Measurements from ENCODE around the gene ADAM15.

Gene ADAM15

DNA sequence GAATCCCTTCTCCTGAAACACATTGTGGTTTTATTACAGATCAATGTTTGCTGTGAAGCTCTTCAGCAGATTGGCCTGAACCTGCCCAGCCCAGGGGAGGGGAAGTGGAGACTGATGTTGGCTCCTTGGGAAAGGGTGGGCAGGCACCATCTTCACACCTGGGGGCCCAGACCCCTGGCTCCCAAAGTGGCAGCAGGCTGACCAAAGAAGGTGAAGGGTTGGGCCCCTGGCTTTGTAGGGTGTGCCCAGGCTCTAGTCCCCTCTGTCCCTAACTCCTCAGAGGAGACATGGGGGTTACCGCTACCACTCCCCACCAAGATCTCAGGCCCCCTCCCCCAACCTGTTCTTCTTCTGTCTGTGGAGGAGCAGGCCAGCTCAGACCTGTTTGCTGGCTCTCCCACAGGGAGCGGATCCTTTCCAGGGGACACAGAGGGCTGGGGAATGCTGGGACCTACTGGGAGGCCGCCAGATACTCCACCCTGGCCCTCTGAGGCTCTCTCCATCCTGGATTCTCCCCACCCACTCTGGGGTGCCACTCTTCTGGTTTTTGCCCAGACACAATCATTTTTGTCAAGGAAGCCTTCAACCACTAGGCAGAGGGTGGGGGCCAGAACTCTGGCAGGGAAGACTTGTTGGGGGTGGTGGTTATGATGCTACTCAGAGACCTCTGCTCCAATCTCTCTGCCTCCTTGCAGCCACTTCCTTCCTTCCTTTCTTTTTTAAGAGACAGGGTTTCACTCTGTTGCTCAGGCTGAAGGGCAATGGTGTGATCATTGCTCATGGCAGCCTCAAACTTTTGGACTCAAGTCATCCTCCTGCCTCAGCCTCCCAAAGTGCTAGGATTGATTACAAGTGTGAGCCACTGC lies 22.5 kb downstream of the ADAM15 start:
- DNase-seq, result no peak

DNA sequence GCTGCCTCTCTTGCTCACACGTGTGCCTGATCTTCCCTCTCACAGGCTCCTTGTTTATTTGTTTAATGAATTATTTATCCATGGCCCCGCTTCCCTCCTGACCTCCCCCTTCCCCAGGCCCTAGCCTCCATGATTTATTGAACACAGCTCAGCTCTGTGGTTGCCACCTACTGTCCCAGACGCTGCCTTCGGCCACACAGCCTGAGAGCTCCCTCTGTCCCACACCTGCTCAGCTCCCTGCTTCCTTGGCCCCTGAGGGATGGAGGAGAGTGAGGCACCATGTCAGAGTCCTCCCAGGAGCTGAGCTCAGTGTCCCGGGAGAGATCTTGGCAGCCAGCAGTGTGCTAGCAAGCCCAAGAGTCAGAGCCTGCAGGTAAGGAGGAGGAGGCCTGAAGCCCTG lies 24.4 kb downstream of the ADAM15 start:
- no peak for DNase-seq

DNA sequence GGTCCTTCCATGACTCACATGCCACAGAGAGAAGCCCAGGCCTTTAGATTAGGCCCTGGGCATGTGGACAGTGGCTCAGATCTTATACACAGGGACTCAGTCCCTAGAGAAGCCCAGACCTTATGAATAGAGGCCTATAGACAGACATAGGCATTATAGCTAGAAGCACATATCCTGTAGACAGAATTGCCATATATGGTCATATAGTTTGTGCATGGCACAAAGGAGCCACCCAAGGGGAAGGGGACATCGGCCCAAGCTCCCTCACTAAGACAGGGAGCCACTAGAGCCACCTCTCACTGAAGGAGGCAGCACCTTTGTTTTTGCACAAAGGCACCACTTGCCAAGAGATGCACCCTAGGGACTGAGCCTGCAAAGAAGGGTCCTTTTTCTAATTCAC lies 25.3 kb downstream of the ADAM15 start:
- no peak for DNase-seq

DNA sequence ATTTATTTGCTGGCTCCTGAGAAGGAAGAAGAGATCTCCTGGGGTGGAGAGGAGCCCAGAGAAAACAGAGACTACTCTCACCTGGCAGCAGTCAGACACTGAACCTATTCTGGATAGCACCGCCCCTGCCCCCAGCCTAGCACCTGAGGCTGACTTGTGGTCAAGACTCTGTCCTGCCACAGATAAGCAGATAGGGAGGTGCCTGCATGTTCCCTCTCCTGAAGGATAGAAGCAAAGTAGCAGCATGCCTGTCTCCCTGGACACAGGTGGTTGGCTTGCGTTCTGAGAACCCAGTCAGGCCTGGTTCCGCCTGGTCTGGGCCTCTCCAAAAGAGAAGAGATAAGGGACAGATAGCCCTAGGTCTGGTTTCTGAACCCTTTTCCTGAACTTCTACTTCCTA lies 26.2 kb downstream of the ADAM15 start:
- DNase-seq, result no peak

DNA sequence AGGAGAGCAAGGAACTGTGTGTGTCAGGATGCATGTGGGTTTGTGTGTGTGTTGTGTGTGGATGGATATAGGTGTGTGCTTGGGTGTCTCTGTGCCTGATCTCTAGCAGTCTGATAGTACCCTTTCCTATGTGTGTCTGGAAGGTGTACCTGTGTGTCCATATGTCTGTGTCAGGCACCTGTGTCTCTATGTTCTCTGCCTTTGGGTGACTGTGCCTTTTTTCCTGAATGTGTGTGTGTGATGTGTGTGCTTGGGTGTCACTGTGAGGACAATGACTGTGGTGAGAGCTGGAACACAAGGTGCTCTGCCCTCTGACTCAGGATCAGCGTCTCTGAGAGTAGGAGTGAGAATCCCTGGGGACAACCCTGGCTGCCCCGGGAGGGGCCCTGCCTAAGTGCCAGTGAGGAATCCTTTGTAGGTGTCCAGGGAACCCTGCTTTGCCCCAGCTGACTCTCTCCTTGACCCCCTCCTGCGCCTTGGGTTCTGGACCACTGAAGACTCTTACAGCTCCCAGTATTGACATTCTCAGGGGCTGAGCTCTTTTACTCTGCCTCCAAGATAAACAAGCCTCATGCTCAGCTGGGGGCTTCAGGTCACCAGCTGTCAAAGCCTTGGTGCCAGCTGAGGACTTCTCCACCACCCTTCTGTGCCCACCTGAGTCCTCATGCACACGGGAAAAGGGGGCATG lies 26.8 kb downstream of the ADAM15 start:
- no peak for DNase-seq

DNA sequence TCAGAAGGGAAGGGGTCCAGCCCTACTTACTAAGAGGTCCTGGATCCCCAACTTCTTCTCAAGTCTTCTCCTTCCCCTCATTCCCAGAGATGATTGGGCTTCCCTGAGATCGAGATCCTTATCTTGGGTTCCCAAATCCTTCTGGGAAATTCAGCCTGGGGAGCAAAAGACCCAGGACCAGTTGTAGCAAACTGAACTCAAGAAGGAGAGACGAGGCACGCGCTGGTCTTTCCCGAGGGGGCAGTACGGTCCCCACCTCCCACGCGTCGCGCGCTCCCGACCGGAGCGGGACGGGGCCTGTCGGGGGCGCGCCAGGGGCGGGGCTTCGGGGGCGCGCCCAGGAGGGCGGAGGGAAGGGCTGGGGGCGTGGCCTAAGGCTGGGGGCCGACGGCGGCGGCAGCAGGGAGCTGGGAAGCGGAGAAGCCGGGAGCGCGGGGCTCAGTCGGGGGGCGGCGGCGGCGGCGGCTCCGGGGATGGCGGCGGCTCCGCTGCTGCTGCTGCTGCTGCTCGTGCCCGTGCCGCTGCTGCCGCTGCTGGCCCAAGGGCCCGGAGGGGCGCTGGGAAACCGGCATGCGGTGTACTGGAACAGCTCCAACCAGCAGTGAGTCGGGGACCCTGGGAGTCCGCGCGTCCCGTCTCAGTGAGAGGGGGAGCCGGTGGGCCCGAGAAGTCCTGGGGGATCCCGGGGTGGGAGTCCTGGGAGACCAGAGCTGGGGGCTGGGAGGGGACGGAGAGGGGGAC lies 27.5 kb downstream of the ADAM15 start, which contains the start of gene EFNA3:
EFNA3 (plus strand) TSS at position 369 of the 741 bp plus-strand sequence; CDS start at position 474, 105 bp downstream.
- peak; percentile 61 for DNase-seq

DNA sequence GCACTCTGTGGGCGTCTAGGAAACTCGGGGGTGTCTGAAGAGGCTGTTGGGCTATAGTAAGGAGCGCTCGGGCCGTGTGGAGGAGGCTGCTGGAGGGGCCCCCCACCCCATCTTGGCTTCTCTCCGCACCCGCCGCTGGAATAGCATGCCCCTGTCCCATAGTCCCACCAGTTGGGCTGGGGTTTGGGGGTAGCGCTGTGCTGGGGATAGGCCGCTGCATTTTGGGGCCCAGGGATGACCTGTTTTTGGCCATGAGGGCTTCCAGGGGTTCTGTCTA lies 28.0 kb downstream of the ADAM15 start:
- DNase-seq, result no peak

DNA sequence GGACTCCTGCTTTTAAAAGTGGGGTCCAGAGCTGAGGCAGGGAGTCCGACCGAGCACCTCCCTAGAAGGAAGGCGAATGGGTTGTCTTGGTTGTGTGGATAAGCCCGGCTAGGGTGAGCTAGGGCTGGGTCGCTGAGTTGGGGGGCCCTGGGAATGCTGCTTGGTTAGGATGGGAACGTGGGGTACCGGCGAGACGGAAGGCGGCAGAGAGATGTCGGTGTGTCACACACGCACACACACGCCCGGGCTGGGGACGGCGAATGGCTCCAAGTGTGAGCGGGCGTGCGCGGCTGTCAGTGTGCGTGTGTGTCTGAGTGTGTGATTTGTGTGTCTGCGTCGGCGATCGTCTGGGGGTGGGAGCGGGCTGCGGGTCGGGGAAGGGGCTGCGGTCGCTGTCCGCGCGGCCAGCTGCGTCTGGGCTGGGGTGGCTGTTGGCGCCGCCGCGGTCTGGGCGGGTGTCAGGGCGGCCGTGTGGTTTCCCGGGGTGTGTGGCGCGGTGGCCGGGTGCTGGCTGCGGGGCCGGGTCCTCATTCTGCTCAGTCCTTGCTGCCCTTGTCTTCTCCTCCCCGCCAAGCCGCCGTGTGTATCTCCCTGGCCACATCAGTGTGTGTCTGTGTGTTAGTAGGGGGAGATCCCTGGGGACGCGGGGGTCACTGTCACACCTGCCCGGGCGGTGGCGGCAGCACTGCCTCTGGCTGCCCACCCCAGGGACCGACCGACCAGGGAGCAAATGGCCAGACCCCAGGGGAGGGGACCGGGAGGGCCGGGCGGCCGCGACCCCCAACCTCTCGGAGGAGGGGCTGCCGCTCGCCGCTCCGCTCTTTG lies 28.6 kb downstream of the ADAM15 start:
- no peak for DNase-seq

DNA sequence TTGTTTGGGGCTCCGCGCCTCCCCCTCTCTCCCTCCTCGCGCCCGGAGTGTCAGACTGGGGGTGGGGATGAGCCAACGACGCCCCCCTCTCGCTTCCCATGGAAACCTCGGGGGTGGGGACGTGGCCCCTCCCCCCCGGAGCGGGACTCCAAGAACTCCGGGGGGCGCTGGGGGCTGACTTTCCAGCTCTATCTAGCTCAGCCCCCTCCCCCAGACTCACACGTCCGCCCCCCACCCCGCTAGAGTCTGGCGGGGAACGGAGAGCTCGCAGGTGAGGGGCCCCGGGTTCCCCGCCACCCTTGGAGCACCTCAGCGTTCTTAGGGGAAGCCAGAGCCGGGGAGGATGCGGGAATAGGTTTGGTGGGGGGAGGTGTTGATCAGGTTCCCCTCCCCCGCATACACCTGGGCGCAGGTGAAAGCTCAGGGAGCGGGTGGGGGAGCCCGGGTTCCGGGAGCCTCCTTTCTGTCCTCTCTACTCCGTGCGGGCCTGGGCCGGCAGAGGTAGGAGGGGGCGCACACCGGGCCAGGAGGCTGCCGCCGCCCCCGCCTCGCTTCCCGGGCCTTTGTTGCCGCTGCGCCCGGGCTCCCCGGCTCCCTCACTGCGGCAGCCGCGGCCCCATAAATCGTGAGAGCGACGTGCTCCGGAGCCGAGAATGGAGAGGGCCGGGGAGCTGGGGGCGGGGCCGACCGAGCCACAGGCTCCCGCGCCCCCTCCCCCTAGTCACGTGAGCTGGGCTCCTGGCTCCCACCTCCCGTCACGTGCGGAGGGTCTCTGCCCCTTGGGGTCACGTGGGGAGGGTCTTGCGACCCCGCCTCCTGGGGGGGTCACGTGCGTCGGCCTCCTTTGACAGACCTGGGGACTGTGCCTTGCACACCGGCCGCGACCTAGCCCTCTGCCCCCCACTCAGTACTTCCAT lies 29.5 kb downstream of the ADAM15 start:
- DNase-seq, result peak; percentile 45

DNA sequence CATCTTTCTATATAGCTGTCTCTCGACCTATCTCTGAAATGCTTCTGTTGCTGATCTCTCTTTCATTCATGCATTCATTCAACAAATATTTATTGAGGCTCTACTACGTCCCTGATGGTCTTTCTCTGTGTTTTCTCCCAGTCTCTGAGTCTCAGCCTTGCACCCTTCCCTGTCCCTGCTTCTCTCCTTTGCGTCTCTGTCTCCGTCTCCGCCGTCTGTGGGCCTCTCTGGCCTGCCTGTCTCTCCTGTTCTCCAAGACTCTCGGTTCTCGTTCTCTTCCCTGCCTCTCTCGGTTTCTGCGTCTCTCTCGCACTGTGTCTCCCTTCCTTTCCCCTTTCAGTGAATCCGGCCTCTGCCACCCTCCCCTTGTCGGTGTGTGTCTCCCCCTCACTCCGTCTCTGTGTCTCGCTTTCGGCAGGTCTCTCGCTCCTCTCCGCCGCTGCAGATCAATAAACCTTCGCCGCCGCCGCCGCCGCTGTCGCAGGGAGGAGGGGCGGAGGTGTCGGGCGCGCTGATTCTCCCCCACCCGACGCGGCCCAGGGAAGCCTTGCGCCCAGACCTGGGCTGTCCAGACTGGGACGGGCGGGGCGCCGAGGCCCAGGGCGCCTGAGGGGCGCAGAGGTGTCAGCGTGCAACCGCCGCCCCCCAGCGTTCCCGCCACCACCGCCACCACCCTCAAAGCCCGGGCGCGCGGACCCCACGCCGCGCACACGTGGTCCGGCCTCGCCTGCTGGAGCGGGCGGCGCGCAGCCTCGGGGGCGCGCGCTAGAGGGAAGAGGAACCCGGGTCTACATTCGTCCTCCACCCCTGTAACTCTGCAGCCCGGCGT lies 30.6 kb downstream of the ADAM15 start:
- peak; percentile 49 for DNase-seq

DNA sequence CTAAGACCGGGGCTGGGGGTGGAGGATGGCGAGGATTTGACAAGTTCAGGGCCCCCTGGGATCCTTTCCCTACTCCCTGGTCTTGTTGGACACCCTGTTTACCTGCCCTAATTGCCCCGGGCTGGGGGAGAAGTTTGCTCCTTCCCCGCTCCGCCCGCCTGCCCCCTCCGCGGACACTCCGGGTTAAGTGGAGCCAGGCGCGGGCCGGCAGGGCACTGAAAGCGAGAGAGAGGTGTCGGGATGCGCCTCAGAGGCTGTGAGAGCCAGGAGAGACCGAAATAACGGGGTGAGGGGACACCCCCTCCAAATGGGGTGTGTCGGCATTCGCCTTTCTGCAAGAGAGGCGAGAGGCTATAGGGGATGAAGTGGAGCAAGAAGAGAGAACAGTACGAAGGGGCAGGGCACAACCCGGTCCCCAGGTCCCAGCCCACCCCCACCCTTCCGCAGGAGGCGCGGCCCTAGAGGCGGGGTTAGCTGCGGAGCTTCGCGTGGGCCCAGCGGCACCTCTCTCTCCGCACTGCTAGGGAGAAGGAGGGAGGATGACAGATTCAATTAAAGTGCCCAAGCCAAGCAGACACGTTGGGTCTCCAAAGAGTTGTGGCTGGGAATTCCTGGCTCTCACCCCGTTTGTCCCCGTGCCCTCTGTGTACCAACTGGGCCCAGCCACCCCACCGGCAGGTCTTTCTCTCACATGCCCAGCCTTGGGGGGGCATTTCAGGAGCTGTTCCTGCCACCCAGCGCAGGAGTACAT lies 31.4 kb downstream of the ADAM15 start:
- DNase-seq, result peak; percentile 52

DNA sequence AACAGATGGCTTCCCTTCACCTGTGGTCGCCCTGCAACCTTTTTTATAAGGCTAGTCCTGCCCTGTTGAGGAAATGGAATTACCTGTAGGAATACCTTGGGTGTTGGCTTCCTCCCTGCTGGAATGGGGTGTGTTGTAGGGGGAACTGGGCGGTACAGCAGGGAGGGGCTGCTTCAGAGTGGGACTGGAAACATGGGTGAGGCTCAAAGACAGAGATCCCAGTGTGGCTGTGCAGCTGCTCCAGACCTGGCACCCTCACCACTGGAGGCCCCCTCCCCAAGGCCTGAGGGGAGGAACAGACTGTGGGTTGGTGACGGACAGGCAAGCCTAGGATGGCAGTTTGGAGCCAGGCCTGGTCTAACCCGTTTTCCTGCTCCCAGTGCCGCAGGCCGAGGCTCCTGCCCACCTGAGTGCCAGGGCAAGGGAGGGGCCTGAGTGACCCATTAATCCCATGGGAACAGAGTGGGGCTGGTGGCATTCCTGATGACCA lies 32.0 kb downstream of the ADAM15 start:
- DNase-seq, result no peak

DNA sequence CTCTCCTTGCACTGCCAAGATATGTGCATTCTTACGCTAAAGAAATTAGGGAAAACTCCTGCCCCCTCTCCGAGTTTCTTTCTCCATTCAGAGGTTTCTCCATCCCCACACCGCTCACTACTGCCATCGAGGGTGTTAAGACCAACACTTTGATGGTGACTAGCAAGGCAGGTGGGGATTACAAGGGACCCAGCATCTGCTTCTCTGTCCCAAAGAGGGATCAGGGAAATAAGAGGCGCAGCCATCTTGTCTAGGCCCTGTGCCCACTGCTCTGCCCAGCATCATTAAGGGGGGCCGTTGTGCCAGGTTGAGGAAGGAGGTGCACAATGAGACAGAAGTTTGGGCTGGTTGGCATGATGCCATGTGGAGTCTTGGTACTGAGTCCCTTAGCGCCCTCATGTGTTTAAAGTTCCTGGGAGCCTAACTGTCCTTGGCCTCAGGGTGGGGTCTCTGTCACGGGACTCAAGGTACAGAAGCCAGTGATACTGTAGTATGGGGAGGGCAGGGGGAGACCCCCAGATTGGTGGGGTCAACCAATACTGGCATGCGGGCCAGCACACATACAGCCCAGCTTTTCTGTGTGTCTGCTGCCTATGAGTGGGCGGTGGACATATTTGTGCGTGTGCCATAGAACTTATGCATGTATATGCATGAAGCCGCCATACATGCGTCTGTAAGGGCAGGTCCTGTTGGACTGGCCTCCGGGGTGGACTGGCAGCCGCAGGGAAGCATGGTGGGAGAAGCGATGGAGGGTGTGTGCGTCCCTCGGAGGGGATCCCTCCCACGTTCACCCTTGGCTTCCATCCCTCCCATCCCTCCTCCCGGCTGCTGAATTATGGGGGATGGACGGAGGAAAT lies 33.0 kb downstream of the ADAM15 start:
- no peak for DNase-seq

DNA sequence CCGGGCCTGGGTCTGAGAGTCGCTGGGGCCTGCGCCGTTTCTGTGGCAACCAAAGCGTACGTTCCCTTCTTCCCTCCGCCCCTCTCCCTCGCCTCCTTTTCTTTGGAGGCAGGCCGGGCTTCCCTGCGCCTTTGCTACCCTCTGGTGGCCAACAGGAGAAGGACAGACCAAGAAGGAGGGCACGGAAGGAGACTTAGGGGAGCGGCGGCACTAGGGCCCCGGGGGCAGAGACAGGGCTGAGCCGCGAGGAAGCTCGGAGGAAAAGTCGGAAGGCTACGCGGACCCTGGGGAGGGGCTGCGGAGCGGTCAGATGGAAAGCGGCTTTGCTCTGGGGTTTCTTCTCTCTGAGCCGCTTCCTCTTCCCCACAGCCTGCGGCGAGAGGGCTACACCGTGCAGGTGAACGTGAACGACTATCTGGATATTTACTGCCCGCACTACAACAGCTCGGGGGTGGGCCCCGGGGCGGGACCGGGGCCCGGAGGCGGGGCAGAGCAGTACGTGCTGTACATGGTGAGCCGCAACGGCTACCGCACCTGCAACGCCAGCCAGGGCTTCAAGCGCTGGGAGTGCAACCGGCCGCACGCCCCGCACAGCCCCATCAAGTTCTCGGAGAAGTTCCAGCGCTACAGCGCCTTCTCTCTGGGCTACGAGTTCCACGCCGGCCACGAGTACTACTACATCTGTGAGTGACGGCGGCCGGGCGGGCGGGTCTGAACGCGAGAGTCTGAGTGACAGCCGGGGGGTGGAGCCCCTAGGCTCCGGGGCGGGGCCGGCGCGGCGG lies 33.8 kb downstream of the ADAM15 start:
- peak; percentile 93 for DNase-seq

DNA sequence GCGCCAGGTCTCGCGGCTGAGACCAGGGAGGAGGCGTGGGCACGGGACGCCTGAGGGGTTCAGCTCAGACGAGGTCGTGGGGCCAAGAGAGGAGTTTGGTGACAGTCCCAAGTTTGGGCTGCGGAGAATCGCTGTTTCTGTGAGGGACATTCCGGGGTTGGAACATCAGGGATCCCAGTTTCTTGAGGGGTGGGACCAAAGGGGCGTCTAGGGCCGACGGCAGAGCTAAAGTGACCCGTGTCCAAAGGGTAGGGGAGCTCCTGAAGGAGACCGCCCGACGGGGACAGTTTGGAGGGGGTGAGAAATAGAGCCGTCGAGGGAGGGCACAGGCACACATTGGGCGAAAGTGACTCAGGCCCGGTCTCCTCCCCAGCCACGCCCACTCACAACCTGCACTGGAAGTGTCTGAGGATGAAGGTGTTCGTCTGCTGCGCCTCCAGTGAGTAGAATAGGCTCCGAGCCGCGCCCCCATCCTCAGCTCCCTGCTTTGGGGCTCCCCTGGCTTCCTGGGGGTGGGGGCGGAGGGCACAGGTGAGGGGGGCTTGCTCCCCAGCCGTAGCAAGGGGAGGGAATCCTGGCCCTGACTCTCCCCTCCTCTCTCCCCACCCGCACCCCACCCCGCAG lies 34.5 kb downstream of the ADAM15 start:
- peak; percentile 83 for DNase-seq

DNA sequence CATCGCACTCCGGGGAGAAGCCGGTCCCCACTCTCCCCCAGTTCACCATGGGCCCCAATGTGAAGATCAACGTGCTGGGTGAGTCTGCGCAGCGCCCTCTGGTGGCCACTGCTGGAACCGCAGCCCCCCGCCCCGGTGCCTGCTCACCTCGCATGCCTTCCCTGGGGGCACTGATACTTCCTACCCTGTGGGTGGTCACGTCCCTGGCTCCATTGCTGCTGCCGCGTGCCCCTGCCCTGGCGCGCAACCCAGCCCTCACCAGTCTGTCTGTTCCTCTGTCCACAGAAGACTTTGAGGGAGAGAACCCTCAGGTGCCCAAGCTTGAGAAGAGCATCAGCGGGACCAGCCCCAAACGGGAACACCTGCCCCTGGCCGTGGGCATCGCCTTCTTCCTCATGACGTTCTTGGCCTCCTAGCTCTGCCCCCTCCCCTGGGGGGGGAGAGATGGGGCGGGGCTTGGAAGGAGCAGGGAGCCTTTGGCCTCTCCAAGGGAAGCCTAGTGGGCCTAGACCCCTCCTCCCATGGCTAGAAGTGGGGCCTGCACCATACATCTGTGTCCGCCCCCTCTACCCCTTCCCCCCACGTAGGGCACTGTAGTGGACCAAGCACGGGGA lies 35.1 kb downstream of the ADAM15 start:
- peak; percentile 80 for DNase-seq

All from activated naive CD4-positive, alpha-beta T cell treated with anti-CD3 and anti-CD28 coated beads, Interleukin-2, amount 50 U/mL, for 16 hours (primary cell).